ENCODE data around the gene BEAN1.

BEAN1 gene

GRCh38 chr16:66521252-66521713, 94.2 kb downstream of the BEAN1 start:
- H3K27ac ChIP-seq (ENCODE audit: insufficient read depth, low read length, poor library complexity, severe bottlenecking): peak overlapping the region; percentile 77
- no peaks in the 10 kb centered on the region for H3K27me3 ChIP-seq (replicated peaks; ENCODE audit: control insufficient read depth, insufficient read depth, low read length, poor library complexity, severe bottlenecking)
- no peaks in the 10 kb centered on the region for H3K9me3 ChIP-seq (ENCODE audit: control insufficient read depth, low read length)
- no peak for DNase-seq
- H3K36me3 ChIP-seq (ENCODE audit: control insufficient read depth, insufficient read depth, low read length): no peaks in the 10 kb centered on the region
- peaks cover 81% of the 10 kb centered on the region for H3K4me1 ChIP-seq (ENCODE audit: control insufficient read depth, insufficient read depth, low read length, poor library complexity, severe bottlenecking)
- peak overlapping the region; percentile 19 for H3K4me3 ChIP-seq (ENCODE audit: insufficient read depth, low read depth, low read length, poor library complexity, severe bottlenecking)

- H3K36me3 ChIP-seq (ENCODE audit: control insufficient read depth, insufficient read depth, low read length): no peaks in the 10 kb centered on the region
- H3K27me3 ChIP-seq (replicated peaks; ENCODE audit: control insufficient read depth, insufficient read depth, low read length, poor library complexity, severe bottlenecking): no peaks in the 10 kb centered on the region
- H3K9me3 ChIP-seq (ENCODE audit: control insufficient read depth, low read length): no peaks in the 10 kb centered on the region
- peak overlapping the region; percentile 77 for H3K27ac ChIP-seq (ENCODE audit: insufficient read depth, low read length, poor library complexity, severe bottlenecking)
- H3K4me3 ChIP-seq (ENCODE audit: insufficient read depth, low read depth, low read length, poor library complexity, severe bottlenecking): peak overlapping the region; percentile 19
- DNase-seq: peak; percentile 68 to 87 (median 85)
- H3K4me1 ChIP-seq (ENCODE audit: control insufficient read depth, insufficient read depth, low read length, poor library complexity, severe bottlenecking): peaks cover 73% of the 10 kb centered on the region
These were observed 95.1 kb downstream of the BEAN1 start for GRCh38 chr16:66521951-66522771.

GRCh38 chr16:66522816-66523590, 95.9 kb downstream of the BEAN1 start:
- Histone ChIP-seq H3K36me3 (ENCODE audit: control insufficient read depth, insufficient read depth, low read length) (no peaks in the 10 kb centered on the region), H3K9me3 (ENCODE audit: control insufficient read depth, low read length) (no peaks in the 10 kb centered on the region), H3K27me3 (replicated peaks; ENCODE audit: control insufficient read depth, insufficient read depth, low read length, poor library complexity, severe bottlenecking) (no peaks in the 10 kb centered on the region), H3K4me3 (ENCODE audit: insufficient read depth, low read depth, low read length, poor library complexity, severe bottlenecking) (no peak overlapping the region), H3K27ac (ENCODE audit: insufficient read depth, low read length, poor library complexity, severe bottlenecking) (peak overlapping the region; percentile 77), H3K4me1 (ENCODE audit: control insufficient read depth, insufficient read depth, low read length, poor library complexity, severe bottlenecking) (peaks cover 67% of the 10 kb centered on the region)
- DNase-seq: no peak

- Histone ChIP-seq H3K4me1 (ENCODE audit: control insufficient read depth, insufficient read depth, low read length, poor library complexity, severe bottlenecking) (peaks cover 67% of the 10 kb centered on the region), H3K27ac (ENCODE audit: insufficient read depth, low read length, poor library complexity, severe bottlenecking) (peak overlapping the region; percentile 77), H3K36me3 (ENCODE audit: control insufficient read depth, insufficient read depth, low read length) (no peaks in the 10 kb centered on the region), H3K27me3 (replicated peaks; ENCODE audit: control insufficient read depth, insufficient read depth, low read length, poor library complexity, severe bottlenecking) (no peaks in the 10 kb centered on the region), H3K9me3 (ENCODE audit: control insufficient read depth, low read length) (no peaks in the 10 kb centered on the region), H3K4me3 (ENCODE audit: insufficient read depth, low read depth, low read length, poor library complexity, severe bottlenecking) (no peak overlapping the region)
- peak in 2 of 3 donors; percentile 22 to 35 for DNase-seq
These were observed 96.8 kb downstream of the BEAN1 start for GRCh38 chr16:66523861-66524354.

- Histone ChIP-seq H3K9me3 (ENCODE audit: control insufficient read depth, low read length) (no peaks in the 10 kb centered on the region), H3K4me1 (ENCODE audit: control insufficient read depth, insufficient read depth, low read length, poor library complexity, severe bottlenecking) (peaks cover 63% of the 10 kb centered on the region), H3K27ac (ENCODE audit: insufficient read depth, low read length, poor library complexity, severe bottlenecking) (peak overlapping the region; percentile 77), H3K27me3 (replicated peaks; ENCODE audit: control insufficient read depth, insufficient read depth, low read length, poor library complexity, severe bottlenecking) (no peaks in the 10 kb centered on the region), H3K4me3 (ENCODE audit: insufficient read depth, low read depth, low read length, poor library complexity, severe bottlenecking) (peak overlapping the region; percentile 26), H3K36me3 (ENCODE audit: control insufficient read depth, insufficient read depth, low read length) (no peaks in the 10 kb centered on the region)
- DNase-seq: no peak
These were observed 97.6 kb downstream of the BEAN1 start for GRCh38 chr16:66524601-66525164.

GRCh38 chr16:66525396-66526180, 98.5 kb downstream of the BEAN1 start:
- peak overlapping the region; percentile 37 for H3K27ac ChIP-seq (ENCODE audit: insufficient read depth, low read length, poor library complexity, severe bottlenecking)
- no peaks in the 10 kb centered on the region for H3K36me3 ChIP-seq (ENCODE audit: control insufficient read depth, insufficient read depth, low read length)
- no peak for DNase-seq
- H3K4me3 ChIP-seq (ENCODE audit: insufficient read depth, low read depth, low read length, poor library complexity, severe bottlenecking): no peak overlapping the region
- H3K27me3 ChIP-seq (replicated peaks; ENCODE audit: control insufficient read depth, insufficient read depth, low read length, poor library complexity, severe bottlenecking): no peaks in the 10 kb centered on the region
- peaks cover 54% of the 10 kb centered on the region for H3K4me1 ChIP-seq (ENCODE audit: control insufficient read depth, insufficient read depth, low read length, poor library complexity, severe bottlenecking)
- H3K9me3 ChIP-seq (ENCODE audit: control insufficient read depth, low read length): no peaks in the 10 kb centered on the region

GRCh38 chr16:66528294-66528693, 101.2 kb downstream of the BEAN1 start:
- no peak for DNase-seq
- Histone ChIP-seq H3K27me3 (replicated peaks; ENCODE audit: control insufficient read depth, insufficient read depth, low read length, poor library complexity, severe bottlenecking) (no peaks in the 10 kb centered on the region), H3K4me1 (ENCODE audit: control insufficient read depth, insufficient read depth, low read length, poor library complexity, severe bottlenecking) (peaks cover 27% of the 10 kb centered on the region), H3K27ac (ENCODE audit: insufficient read depth, low read length, poor library complexity, severe bottlenecking) (no peak overlapping the region), H3K36me3 (ENCODE audit: control insufficient read depth, insufficient read depth, low read length) (no peaks in the 10 kb centered on the region), H3K9me3 (ENCODE audit: control insufficient read depth, low read length) (no peaks in the 10 kb centered on the region), H3K4me3 (ENCODE audit: insufficient read depth, low read depth, low read length, poor library complexity, severe bottlenecking) (no peak overlapping the region)

GRCh38 chr16:66529475-66529874, 102.4 kb downstream of the BEAN1 start:
- no peaks in the 10 kb centered on the region for H3K9me3 ChIP-seq (ENCODE audit: control insufficient read depth, low read length)
- H3K27me3 ChIP-seq (replicated peaks; ENCODE audit: control insufficient read depth, insufficient read depth, low read length, poor library complexity, severe bottlenecking): no peaks in the 10 kb centered on the region
- H3K36me3 ChIP-seq (ENCODE audit: control insufficient read depth, insufficient read depth, low read length): no peaks in the 10 kb centered on the region
- no peak for DNase-seq
- peaks cover 16% of the 10 kb centered on the region for H3K4me1 ChIP-seq (ENCODE audit: control insufficient read depth, insufficient read depth, low read length, poor library complexity, severe bottlenecking)
- no peak overlapping the region for H3K4me3 ChIP-seq (ENCODE audit: insufficient read depth, low read depth, low read length, poor library complexity, severe bottlenecking)
- no peak overlapping the region for H3K27ac ChIP-seq (ENCODE audit: insufficient read depth, low read length, poor library complexity, severe bottlenecking)
